HG03565 (cell line): Measurements from ENCODE around the gene MAG.

Experiments used
- ATAC-seq: cut with Tn5 transposase; IDR thresholded peaks from one replicate; pipeline ENCODE4 v1.9.1; 2021; ENCODE audit warnings: mild to moderate bottlenecking, moderate library complexity; ENCODE audit not compliant: unreplicated experiment

Gene MAG

GRCh38 chr19:35296644-35297514 is 4.9 kb downstream of the MAG start:
- ATAC-seq = no peak

GRCh38 chr19:35297515-35297848 is 5.5 kb downstream of the MAG start:
- ATAC-seq = no peak

GRCh38 chr19:35297922-35298321 is 6.0 kb downstream of the MAG start:
- ATAC-seq = no peak

GRCh38 chr19:35298561-35298972 is 6.6 kb downstream of the MAG start:
- no peak for ATAC-seq

GRCh38 chr19:35299523-35300338 is 7.8 kb downstream of the MAG start:
- no peak for ATAC-seq

- no peak for ATAC-seq
Measured at GRCh38 chr19:35300339-35300649, 8.3 kb downstream of the MAG start.

GRCh38 chr19:35301961-35302360 is 10.0 kb downstream of the MAG start:
- ATAC-seq = no peak

- no peak for ATAC-seq
Measured at GRCh38 chr19:35302446-35302845, 10.5 kb downstream of the MAG start.

GRCh38 chr19:35303357-35303915 is 11.5 kb downstream of the MAG start:
- no peak for ATAC-seq

GRCh38 chr19:35304036-35304435 is 12.1 kb downstream of the MAG start:
- no peak for ATAC-seq

GRCh38 chr19:35305181-35305580 is 13.2 kb downstream of the MAG start:
- ATAC-seq = no peak

GRCh38 chr19:35306473-35307246 is 14.7 kb downstream of the MAG start:
- no peak for ATAC-seq

- ATAC-seq = no peak
Measured at GRCh38 chr19:35307931-35308330, 16.0 kb downstream of the MAG start.

GRCh38 chr19:35308910-35309309 is 16.9 kb downstream of the MAG start:
- ATAC-seq = no peak

GRCh38 chr19:35309481-35310279 is 17.7 kb downstream of the MAG start:
- no peak for ATAC-seq

- no peak for ATAC-seq
Measured at GRCh38 chr19:35310331-35310730, 18.4 kb downstream of the MAG start.

GRCh38 chr19:35310811-35311465 is 19.0 kb downstream of the MAG start:
- no peak for ATAC-seq

GRCh38 chr19:35311901-35312665 is 20.1 kb downstream of the MAG start:
- no peak for ATAC-seq

GRCh38 chr19:35313587-35313986 is 21.6 kb downstream of the MAG start:
- ATAC-seq = no peak
